NCI-H1105 (cell line): ENCODE data around the gene A2ML1.
"Not testable (repeated sequence)": the region's sequence is repeated elsewhere in the genome, so short reads cannot be mapped to it uniquely, and the experiment has no call there.

Experiments used
- DNase-seq: peaks from one replicate; lab custom pipeline; 2025; lab: John Stamatoyannopoulos, UW

A2ML1 gene

GRCh38 chr12:8855891-8856290 is 33.5 kb downstream of the A2ML1 start:
- no peak for DNase-seq

GRCh38 chr12:8859448-8859847 is 37.0 kb downstream of the A2ML1 start:
- DNase-seq: not testable (repeated sequence)

GRCh38 chr12:8860165-8860961 is 37.9 kb downstream of the A2ML1 start:
- DNase-seq: no peak

- no peak for DNase-seq
Observed at GRCh38 chr12:8866429-8866828, 44.0 kb downstream of the A2ML1 start.

- no peak for DNase-seq
Observed at GRCh38 chr12:8867009-8867408, 44.6 kb downstream of the A2ML1 start.

GRCh38 chr12:8867786-8868185 is 45.4 kb downstream of the A2ML1 start:
- no peak for DNase-seq

- DNase-seq: no peak
Observed at GRCh38 chr12:8870586-8870985, 48.2 kb downstream of the A2ML1 start.

- no peak for DNase-seq
Observed at GRCh38 chr12:8871068-8871467, 48.6 kb downstream of the A2ML1 start.

- DNase-seq: no peak
Observed at GRCh38 chr12:8876887-8877286, 54.5 kb downstream of the A2ML1 start.

GRCh38 chr12:8886502-8887284 is 64.3 kb downstream of the A2ML1 start:
- DNase-seq: no peak

GRCh38 chr12:8887285-8887715 is 64.9 kb downstream of the A2ML1 start:
- no peak for DNase-seq

- DNase-seq: peak; percentile 2
Observed at GRCh38 chr12:8890313-8891085, 68.1 kb downstream of the A2ML1 start.

- DNase-seq: no peak
Observed at GRCh38 chr12:8891976-8892375, 69.6 kb downstream of the A2ML1 start.

GRCh38 chr12:8894378-8894777 is 72.0 kb downstream of the A2ML1 start:
- DNase-seq: no peak

- no peak for DNase-seq
Observed at GRCh38 chr12:8894986-8895385, 72.6 kb downstream of the A2ML1 start.

GRCh38 chr12:8897081-8897480 is 74.7 kb downstream of the A2ML1 start:
- DNase-seq: no peak

- DNase-seq: no peak
Observed at GRCh38 chr12:8899830-8900229, 77.4 kb downstream of the A2ML1 start.

GRCh38 chr12:8902703-8903102 is 80.3 kb downstream of the A2ML1 start:
- DNase-seq: not testable (repeated sequence)

GRCh38 chr12:8903646-8904045 is 81.2 kb downstream of the A2ML1 start:
- no peak for DNase-seq

- DNase-seq: no peak
Observed at GRCh38 chr12:8904665-8905064, 82.2 kb downstream of the A2ML1 start.

- no peak for DNase-seq
Observed at GRCh38 chr12:8905546-8905945, 83.1 kb downstream of the A2ML1 start.
